Measurements from ENCODE around the gene LSAMP.

DNA sequence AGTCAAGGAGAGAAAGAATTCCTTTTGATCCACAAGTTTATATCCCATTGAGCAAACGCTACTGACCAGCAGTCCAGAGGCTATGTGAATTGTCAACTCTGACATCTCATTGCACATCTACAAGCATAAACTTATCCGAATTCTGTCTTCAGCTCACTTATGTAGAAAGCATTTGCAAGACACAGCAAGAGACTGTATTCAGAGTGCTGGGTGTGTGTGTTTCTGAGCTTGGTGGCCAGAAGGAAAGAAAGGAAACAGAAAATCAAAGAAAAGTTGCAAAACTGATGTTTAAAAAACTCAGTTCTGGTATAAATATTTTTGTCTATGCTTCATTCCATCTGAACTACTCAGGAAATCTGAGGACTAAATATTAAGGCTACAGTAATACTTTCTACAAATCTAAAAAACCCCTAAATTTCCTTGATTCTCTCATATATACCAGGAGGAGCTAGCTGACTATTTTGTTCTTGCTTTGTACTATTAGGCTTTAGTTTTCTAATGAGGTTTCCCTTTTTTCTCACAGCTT, 45.5 kb downstream of the LSAMP start:
- TF ChIP-seq PTRF (tag; IDR thresholded peaks at IDR 0.05) (no peak), ESRRA (IDR thresholded peaks at IDR 0.05; ENCODE audit: borderline replicate concordance, low read depth) (no peak), RNF2 (IDR thresholded peaks at IDR 0.05) (no peak), RBBP5 (IDR thresholded peaks at IDR 0.05; ENCODE audit: borderline replicate concordance, insufficient read depth, low read length, poor library complexity, severe bottlenecking) (no peak), ZKSCAN3 (CRISPR knock-in tag; IDR thresholded peaks at IDR 0.05) (no peak), KLF6 (CRISPR knock-in tag; IDR thresholded peaks at IDR 0.05; ENCODE audit: borderline replicate concordance) (no peak), ZNF121 (CRISPR knock-in tag; conservative IDR thresholded peaks at IDR 0.05) (no peak), MEF2D (tag; conservative IDR thresholded peaks at IDR 0.05; ENCODE audit: low read depth) (no peak), SIN3A (IDR thresholded peaks at IDR 0.05; ENCODE audit: borderline replicate concordance in 2 of 2, control insufficient read depth in 1 of 2, low read depth in 2 of 2, low read length in 2 of 2) (no peak), POLR2A (conservative IDR thresholded peaks at IDR 0.05) (no peak), RBM22 (IDR thresholded peaks at IDR 0.05; ENCODE audit: low read depth, low read length, poor library complexity, severe bottlenecking) (no peak), SOX6 (IDR thresholded peaks at IDR 0.05) (no peak)
- TF ChIP-seq, protein P1, sequence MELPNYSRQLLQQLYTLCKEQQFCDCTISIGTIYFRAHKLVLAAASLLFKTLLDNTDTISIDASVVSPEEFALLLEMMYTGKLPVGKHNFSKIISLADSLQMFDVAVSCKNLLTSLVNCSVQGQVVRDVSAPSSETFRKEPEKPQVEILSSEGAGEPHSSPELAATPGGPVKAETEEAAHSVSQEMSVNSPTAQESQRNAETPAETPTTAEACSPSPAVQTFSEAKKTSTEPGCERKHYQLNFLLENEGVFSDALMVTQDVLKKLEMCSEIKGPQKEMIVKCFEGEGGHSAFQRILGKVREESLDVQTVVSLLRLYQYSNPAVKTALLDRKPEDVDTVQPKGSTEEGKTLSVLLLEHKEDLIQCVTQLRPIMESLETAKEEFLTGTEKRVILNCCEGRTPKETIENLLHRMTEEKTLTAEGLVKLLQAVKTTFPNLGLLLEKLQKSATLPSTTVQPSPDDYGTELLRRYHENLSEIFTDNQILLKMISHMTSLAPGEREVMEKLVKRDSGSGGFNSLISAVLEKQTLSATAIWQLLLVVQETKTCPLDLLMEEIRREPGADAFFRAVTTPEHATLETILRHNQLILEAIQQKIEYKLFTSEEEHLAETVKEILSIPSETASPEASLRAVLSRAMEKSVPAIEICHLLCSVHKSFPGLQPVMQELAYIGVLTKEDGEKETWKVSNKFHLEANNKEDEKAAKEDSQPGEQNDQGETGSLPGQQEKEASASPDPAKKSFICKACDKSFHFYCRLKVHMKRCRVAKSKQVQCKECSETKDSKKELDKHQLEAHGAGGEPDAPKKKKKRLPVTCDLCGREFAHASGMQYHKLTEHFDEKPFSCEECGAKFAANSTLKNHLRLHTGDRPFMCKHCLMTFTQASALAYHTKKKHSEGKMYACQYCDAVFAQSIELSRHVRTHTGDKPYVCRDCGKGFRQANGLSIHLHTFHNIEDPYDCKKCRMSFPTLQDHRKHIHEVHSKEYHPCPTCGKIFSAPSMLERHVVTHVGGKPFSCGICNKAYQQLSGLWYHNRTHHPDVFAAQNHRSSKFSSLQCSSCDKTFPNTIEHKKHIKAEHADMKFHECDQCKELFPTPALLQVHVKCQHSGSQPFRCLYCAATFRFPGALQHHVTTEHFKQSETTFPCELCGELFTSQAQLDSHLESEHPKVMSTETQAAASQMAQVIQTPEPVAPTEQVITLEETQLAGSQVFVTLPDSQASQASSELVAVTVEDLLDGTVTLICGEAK (IDR thresholded peaks at IDR 0.05) = no peak
- TF ChIP-seq, protein P1 (CRISPR knock-in tag; IDR thresholded peaks at IDR 0.05) = no peak
